ENCODE data around the gene CDKN2AIPNL.
"Not testable (repeated sequence)": the region's sequence is repeated elsewhere in the genome, so short reads cannot be mapped to it uniquely, and the experiment has no call there.

CDKN2AIPNL gene

DNA sequence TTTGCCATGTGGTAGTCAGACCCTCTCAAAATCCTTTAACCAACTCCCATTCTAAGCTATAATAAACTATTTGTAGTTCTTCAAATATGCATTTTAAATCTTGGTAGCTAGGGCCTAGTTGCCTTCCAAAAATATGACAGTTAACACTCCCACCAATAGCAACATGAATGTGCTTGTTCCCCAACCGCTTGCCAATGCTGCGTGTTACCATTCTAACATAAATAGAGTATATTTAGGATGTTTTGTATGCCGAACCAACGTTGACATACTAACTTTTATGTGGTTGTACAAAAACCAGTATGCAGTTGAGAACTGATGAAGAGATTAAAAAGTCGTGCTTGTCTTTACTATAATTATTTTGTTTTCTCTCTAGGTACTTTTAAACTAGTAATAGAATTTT lies 31.3 kb downstream of the CDKN2AIPNL start:
- H3K27me3 ChIP-seq (ENCODE audit: low read depth, low read length): no peaks in the 10 kb centered on the region
- no peak overlapping the region for H3K4me2 ChIP-seq (ENCODE audit: low read length)
- H3K36me3 ChIP-seq (replicated peaks; ENCODE audit: low read depth, low read length): peaks cover 15% of the 10 kb centered on the region
- no peak overlapping the region for H3K9ac ChIP-seq (ENCODE audit: low read length)
- no peak overlapping the region for H2AFZ ChIP-seq (ENCODE audit: low read depth, low read length)
- H3K79me2 ChIP-seq (ENCODE audit: low read length): peaks cover under 1% of the 10 kb centered on the region
- no peak overlapping the region for H3K27ac ChIP-seq (ENCODE audit: low read length)
- H3K9me3 ChIP-seq (ENCODE audit: insufficient read depth, low read length): no peaks in the 10 kb centered on the region
- H3K4me1 ChIP-seq (ENCODE audit: low read length): peaks cover 4% of the 10 kb centered on the region; the same call in 1 of the 2 replicates
- TF ChIP-seq, protein P1, sequence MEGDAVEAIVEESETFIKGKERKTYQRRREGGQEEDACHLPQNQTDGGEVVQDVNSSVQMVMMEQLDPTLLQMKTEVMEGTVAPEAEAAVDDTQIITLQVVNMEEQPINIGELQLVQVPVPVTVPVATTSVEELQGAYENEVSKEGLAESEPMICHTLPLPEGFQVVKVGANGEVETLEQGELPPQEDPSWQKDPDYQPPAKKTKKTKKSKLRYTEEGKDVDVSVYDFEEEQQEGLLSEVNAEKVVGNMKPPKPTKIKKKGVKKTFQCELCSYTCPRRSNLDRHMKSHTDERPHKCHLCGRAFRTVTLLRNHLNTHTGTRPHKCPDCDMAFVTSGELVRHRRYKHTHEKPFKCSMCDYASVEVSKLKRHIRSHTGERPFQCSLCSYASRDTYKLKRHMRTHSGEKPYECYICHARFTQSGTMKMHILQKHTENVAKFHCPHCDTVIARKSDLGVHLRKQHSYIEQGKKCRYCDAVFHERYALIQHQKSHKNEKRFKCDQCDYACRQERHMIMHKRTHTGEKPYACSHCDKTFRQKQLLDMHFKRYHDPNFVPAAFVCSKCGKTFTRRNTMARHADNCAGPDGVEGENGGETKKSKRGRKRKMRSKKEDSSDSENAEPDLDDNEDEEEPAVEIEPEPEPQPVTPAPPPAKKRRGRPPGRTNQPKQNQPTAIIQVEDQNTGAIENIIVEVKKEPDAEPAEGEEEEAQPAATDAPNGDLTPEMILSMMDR (IDR thresholded peaks at IDR 0.05; ENCODE audit: low read depth, low read length): no peak
- TF ChIP-seq EZH2phosphoT487 (IDR thresholded peaks at IDR 0.05; ENCODE audit: low read depth): no peak
- no peak overlapping the region for H3K4me3 ChIP-seq (ENCODE audit: low read length)
- no peaks in the 10 kb centered on the region for H4K20me1 ChIP-seq (ENCODE audit: insufficient read depth, low read length)

DNA sequence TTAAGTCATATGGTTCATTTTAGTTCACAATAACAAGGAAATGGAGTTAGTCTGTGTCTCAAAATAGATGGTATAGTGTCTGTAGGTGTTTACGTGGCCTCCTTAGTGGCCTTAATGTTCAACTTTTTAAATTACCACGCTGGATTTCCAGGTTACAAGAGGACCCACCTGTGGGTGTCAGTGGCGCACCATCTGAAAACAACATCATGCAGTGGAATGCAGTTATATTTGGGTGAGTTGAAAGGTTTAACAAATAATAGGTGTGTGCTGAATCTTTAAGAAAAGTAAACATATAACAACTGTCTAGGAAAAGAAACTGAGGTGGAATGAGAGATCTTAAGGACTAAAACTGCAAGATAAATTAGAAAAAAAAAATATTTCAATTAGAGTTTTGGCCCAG lies 37.4 kb downstream of the CDKN2AIPNL start:
- no peak overlapping the region for H3K4me3 ChIP-seq (ENCODE audit: low read length)
- H3K27ac ChIP-seq (ENCODE audit: low read length): no peak overlapping the region
- no peaks in the 10 kb centered on the region for H3K27me3 ChIP-seq (ENCODE audit: low read depth, low read length)
- no peak overlapping the region for H3K4me2 ChIP-seq (ENCODE audit: low read length)
- no peak overlapping the region for H3K9ac ChIP-seq (ENCODE audit: low read length)
- peaks cover 12% of the 10 kb centered on the region for H4K20me1 ChIP-seq (ENCODE audit: insufficient read depth, low read length)
- peaks cover 50% of the 10 kb centered on the region for H3K79me2 ChIP-seq (ENCODE audit: low read length)
- TF ChIP-seq, protein P1 (IDR thresholded peaks at IDR 0.05; ENCODE audit: low read depth, low read length): no peak
- TF ChIP-seq EZH2phosphoT487 (IDR thresholded peaks at IDR 0.05; ENCODE audit: low read depth): no peak
- no peak overlapping the region for H2AFZ ChIP-seq (ENCODE audit: low read depth, low read length)
- peaks cover 16% of the 10 kb centered on the region for H3K4me1 ChIP-seq (ENCODE audit: low read length)
- no peaks in the 10 kb centered on the region for H3K9me3 ChIP-seq (ENCODE audit: insufficient read depth, low read length)
- peaks cover 11% of the 10 kb centered on the region for H3K36me3 ChIP-seq (replicated peaks; ENCODE audit: low read depth, low read length)

DNA sequence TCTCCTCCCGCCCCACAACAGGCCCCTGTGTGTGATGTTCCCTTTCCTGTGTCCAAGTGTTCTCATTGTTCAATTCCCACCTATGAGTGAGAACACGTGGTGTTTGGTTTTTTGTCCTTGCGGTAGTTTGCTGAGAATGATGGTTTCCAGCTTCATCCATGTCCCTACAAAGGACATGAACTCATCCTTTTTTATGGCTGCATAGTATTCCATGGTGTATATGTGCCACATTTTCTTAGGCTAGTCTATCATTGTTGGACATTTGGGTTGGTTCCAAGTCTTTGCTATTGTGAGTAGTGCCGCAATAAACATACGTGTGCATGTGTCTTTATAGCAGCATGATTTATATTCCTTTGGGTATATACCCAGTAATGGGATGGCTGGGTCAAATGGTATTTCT lies 38.0 kb downstream of the CDKN2AIPNL start:
- peaks cover 12% of the 10 kb centered on the region for H4K20me1 ChIP-seq (ENCODE audit: insufficient read depth, low read length)
- H3K27ac ChIP-seq (ENCODE audit: low read length); H3K9me3 ChIP-seq (ENCODE audit: insufficient read depth, low read length); H3K4me3 ChIP-seq (ENCODE audit: low read length); H3K4me2 ChIP-seq (ENCODE audit: low read length); H2AFZ ChIP-seq (ENCODE audit: low read depth, low read length); H3K27me3 ChIP-seq (ENCODE audit: low read depth, low read length); H3K9ac ChIP-seq (ENCODE audit: low read length): not testable (repeated sequence)
- H3K36me3 ChIP-seq (replicated peaks; ENCODE audit: low read depth, low read length): peaks cover 11% of the 10 kb centered on the region
- peaks cover 16% of the 10 kb centered on the region for H3K4me1 ChIP-seq (ENCODE audit: low read length)
- H3K79me2 ChIP-seq (ENCODE audit: low read length): peaks cover 50% of the 10 kb centered on the region

DNA sequence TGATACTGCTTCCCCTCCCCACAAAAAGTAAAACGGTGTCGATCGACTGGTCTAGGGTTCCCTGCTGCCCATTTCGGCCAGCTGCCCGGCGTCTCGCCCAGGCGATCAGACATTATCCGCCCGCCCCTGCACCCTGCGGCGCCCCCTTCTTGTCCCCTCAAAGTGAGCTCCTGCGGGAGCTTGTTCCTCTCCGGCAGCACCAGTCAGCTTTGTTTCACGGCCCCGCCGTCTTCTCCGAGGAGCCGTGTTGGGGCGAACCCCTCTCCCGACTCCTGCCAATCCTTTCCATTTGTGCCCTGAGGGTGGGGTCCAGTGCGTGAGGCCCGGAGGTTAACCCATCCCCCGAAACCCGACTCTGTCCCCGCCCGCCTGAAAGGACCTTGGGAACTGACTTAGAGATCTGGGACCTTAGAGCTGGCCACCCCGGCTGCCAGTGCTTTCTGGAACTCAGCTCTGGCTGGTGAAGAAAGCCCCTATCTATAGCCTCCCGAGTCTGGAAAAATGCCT lies 39.8 kb downstream of the CDKN2AIPNL start:
- peak overlapping the region; percentile 97 for H3K4me3 ChIP-seq (ENCODE audit: low read length)
- peak overlapping the region; percentile 17; the same call in 1 of the 2 replicates for H2AFZ ChIP-seq (ENCODE audit: low read depth, low read length)
- H3K9ac ChIP-seq (ENCODE audit: low read length): peak overlapping the region; percentile 99
- no peaks in the 10 kb centered on the region for H3K9me3 ChIP-seq (ENCODE audit: insufficient read depth, low read length)
- peak overlapping the region; percentile 95 for H3K4me2 ChIP-seq (ENCODE audit: low read length)
- peaks cover 50% of the 10 kb centered on the region for H3K79me2 ChIP-seq (ENCODE audit: low read length)
- peaks cover 12% of the 10 kb centered on the region for H4K20me1 ChIP-seq (ENCODE audit: insufficient read depth, low read length)
- H3K4me1 ChIP-seq (ENCODE audit: low read length): peaks cover 20% of the 10 kb centered on the region
- H3K27me3 ChIP-seq (ENCODE audit: low read depth, low read length): no peaks in the 10 kb centered on the region
- H3K36me3 ChIP-seq (replicated peaks; ENCODE audit: low read depth, low read length): peaks cover 5% of the 10 kb centered on the region
- H3K27ac ChIP-seq (ENCODE audit: low read length): peak overlapping the region; percentile 81
- TF ChIP-seq, protein P1 (IDR thresholded peaks at IDR 0.05; ENCODE audit: low read depth, low read length): no peak
- no peak for TF ChIP-seq EZH2phosphoT487 (IDR thresholded peaks at IDR 0.05; ENCODE audit: low read depth)
